Measurements from ENCODE around the gene AGPAT4. TPM values are rescaled to one million over a fixed set of nuclear protein-coding genes. Genes with fewer than 3 reads are reported as not detected.

The AGPAT4 gene
- total and polyA plus RNA-seq, 2 of the 13 experiments (the other 11 are each of a cell fraction or from before 2014, with no cell fraction given): 0.07 to 0.13 TPM

GRCh38 chr6:161313940-161314509, 40.2 kb upstream of the AGPAT4 start:
- intact Hi-C loops (cut with micrococcal nuclease; ENCODE audit: unreplicated experiment): no loop called here
- no peaks in the 10 kb centered on the region for H3K36me3 ChIP-seq (replicated peaks in 1 of 2; ENCODE audit: control insufficient read depth in 1 of 2, insufficient read depth in 2 of 2, low read length in 2 of 2)
- no peak overlapping the region for H3K4me2 ChIP-seq (ENCODE audit: low read depth, low read length)
- DNase-seq (ENCODE audit: low spot score): no peak
- no peak overlapping the region for H3K4me3 ChIP-seq (replicated peaks in 1 of 3; ENCODE audit: insufficient read depth in 1 of 3, low read depth in 2 of 3, low read length in 3 of 3)
- in situ Hi-C loops (cut with HindIII; ENCODE audit: extremely low pct_ligation_motif_present, low pct_unique_long_range_greater_than_20kb): no loop called here
- H3K27me3 ChIP-seq (ENCODE audit: control insufficient read depth in 1 of 2, insufficient read depth in 2 of 2, low read length in 2 of 2): peaks cover 0 to 5% of the 10 kb centered on the region in 2 experiments; a peak in 1 of 5 replicates
- no peak for FAIRE-seq
- TF ChIP-seq ZNF605 (CRISPR knock-in tag; IDR thresholded peaks at IDR 0.05) (no peak), ZNF503 (CRISPR knock-in tag; IDR thresholded peaks at IDR 0.05) (no peak), NFYC (CRISPR knock-in tag; IDR thresholded peaks at IDR 0.05) (no peak), MTF1 (CRISPR knock-in tag; IDR thresholded peaks at IDR 0.05) (no peak), TAF1 (CRISPR knock-in tag; IDR thresholded peaks at IDR 0.05) (no peak), ZNF674 (CRISPR knock-in tag; IDR thresholded peaks at IDR 0.05; ENCODE audit: low read depth) (no peak), SMAD9 (CRISPR knock-in tag; IDR thresholded peaks at IDR 0.05) (no peak), JARID2 (CRISPR knock-in tag; IDR thresholded peaks at IDR 0.05; ENCODE audit: insufficient replicate concordance) (no peak), ZNF589 (CRISPR knock-in tag; conservative IDR thresholded peaks at IDR 0.05) (no peak), TBL1XR1 (IDR thresholded peaks at IDR 0.05; ENCODE audit: borderline replicate concordance, low read length, partially characterized antibody) (no peak), KAT7 (CRISPR knock-in tag; IDR thresholded peaks at IDR 0.05; ENCODE audit: borderline replicate concordance) (no peak), XRCC5 (optimal IDR thresholded peaks at IDR 0.05; ENCODE audit: low read length) (no peak), CREM (IDR thresholded peaks at IDR 0.05) (no peak), CREM (CRISPR knock-in tag; IDR thresholded peaks at IDR 0.05) (no peak), GATAD2A (CRISPR knock-in tag; IDR thresholded peaks at IDR 0.05) (no peak), ZNF772 (CRISPR knock-in tag; IDR thresholded peaks at IDR 0.05) (no peak), FOSL2 (CRISPR knock-in tag; IDR thresholded peaks at IDR 0.05) (no peak), HDAC2 (CRISPR knock-in tag; IDR thresholded peaks at IDR 0.05) (no peak)
- TF ChIP-seq, protein P1, sequence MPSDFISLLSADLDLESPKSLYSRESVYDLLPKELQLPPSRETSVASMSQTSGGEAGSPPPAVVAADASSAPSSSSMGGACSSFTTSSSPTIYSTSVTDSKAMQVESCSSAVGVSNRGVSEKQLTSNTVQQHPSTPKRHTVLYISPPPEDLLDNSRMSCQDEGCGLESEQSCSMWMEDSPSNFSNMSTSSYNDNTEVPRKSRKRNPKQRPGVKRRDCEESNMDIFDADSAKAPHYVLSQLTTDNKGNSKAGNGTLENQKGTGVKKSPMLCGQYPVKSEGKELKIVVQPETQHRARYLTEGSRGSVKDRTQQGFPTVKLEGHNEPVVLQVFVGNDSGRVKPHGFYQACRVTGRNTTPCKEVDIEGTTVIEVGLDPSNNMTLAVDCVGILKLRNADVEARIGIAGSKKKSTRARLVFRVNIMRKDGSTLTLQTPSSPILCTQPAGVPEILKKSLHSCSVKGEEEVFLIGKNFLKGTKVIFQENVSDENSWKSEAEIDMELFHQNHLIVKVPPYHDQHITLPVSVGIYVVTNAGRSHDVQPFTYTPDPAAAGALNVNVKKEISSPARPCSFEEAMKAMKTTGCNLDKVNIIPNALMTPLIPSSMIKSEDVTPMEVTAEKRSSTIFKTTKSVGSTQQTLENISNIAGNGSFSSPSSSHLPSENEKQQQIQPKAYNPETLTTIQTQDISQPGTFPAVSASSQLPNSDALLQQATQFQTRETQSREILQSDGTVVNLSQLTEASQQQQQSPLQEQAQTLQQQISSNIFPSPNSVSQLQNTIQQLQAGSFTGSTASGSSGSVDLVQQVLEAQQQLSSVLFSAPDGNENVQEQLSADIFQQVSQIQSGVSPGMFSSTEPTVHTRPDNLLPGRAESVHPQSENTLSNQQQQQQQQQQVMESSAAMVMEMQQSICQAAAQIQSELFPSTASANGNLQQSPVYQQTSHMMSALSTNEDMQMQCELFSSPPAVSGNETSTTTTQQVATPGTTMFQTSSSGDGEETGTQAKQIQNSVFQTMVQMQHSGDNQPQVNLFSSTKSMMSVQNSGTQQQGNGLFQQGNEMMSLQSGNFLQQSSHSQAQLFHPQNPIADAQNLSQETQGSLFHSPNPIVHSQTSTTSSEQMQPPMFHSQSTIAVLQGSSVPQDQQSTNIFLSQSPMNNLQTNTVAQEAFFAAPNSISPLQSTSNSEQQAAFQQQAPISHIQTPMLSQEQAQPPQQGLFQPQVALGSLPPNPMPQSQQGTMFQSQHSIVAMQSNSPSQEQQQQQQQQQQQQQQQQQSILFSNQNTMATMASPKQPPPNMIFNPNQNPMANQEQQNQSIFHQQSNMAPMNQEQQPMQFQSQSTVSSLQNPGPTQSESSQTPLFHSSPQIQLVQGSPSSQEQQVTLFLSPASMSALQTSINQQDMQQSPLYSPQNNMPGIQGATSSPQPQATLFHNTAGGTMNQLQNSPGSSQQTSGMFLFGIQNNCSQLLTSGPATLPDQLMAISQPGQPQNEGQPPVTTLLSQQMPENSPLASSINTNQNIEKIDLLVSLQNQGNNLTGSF (CRISPR knock-in tag; IDR thresholded peaks at IDR 0.05): no peak
- ATAC-seq: no peak
- POLR2A ChIA-PET: no interaction called here
- no peak overlapping the region for H2AFZ ChIP-seq (ENCODE audit: low read length)
- H3K9me3 ChIP-seq (ENCODE audit: low read length): no peaks in the 10 kb centered on the region
- H3K9ac ChIP-seq (ENCODE audit: insufficient read depth, low read depth, low read length): no peak overlapping the region
- peaks cover 13% of the 10 kb centered on the region; the same call in 1 of the 2 replicates for H3K4me1 ChIP-seq (ENCODE audit: insufficient read depth, low read length)
- WGBS (ENCODE audit: low lambda C conversion rate): 22% methylated on average over 6 of the region's 6 CpGs
- no peaks in the 10 kb centered on the region for H4K20me1 ChIP-seq (ENCODE audit: insufficient read depth, low read length)
- no peak overlapping the region for H3K27ac ChIP-seq (ENCODE audit: extremely low read length, insufficient read depth, low read length)
- CTCF ChIA-PET (ENCODE audit: low intra/inter-chr PET ratio, low total read pairs): no interaction called here
- no peaks in the 10 kb centered on the region for H3K79me2 ChIP-seq (ENCODE audit: insufficient read depth, low read length)
- BruUV-seq (replicated peaks): no TSS peak

Data from HepG2 (cell line).